DMS 273 (cell line): ENCODE results near the gene GNG4.
"Not testable (repeated sequence)": the region's sequence is repeated elsewhere in the genome, so short reads cannot be mapped to it uniquely, and the experiment has no call there.

Experiments used
- DNase-seq: peaks from one replicate; lab custom pipeline; 2025; ENCODE audit not compliant: unreplicated experiment; lab: John Stamatoyannopoulos, UW

The GNG4 gene

DNA sequence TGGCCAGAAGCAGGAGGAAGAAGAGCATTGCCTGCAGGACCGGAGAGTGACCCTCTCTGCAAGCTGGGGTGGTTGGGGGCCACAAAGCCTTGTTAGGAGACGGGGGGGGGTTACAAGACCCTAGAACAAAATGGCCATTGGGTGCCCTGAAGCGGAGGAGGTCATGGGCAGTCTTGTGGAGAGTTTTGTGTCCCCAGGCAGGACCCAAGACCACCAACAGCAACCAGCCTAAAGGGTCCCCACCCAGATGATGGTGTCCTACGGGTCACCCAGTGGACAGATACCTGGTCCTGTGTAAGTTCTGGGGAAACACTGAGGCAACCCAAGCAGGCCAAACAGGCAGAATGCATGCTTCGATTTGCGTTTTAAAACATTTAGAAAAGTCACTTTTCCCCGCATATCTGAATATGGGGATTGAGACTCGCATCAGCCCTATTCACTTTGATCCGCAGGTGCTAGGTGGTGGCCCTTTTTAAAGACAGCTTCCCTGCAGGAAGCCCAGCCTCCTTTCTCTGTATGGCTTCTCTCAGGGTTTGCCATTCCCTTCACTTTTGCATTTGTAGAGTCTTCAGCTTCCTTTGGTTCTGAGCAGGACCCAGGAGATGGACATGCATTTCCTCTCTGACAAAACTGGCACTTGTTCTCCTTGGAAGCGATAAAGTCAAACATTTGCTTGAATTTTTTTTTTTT lies 21.1 kb downstream of the GNG4 start:
- no peak for DNase-seq

DNA sequence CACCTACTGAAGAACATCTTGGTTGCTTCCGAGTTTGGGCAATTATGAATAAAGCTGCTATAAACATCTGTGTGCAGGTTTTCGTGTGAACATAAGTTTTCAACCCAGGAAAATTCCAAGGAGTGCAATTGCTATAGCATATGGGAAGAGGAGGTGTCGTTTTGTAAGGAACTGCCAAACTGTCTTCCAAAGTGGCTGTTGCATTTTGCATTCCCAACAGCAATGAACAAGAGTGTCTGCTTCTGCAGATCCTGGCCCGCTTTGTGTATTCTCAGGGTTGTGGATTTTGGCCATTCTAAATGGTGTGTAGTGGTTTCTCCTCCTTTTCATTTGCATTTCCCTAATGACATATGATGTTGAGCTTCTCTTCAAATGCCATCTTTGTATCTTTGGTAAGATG lies 23.8 kb downstream of the GNG4 start:
- DNase-seq: no peak

DNA sequence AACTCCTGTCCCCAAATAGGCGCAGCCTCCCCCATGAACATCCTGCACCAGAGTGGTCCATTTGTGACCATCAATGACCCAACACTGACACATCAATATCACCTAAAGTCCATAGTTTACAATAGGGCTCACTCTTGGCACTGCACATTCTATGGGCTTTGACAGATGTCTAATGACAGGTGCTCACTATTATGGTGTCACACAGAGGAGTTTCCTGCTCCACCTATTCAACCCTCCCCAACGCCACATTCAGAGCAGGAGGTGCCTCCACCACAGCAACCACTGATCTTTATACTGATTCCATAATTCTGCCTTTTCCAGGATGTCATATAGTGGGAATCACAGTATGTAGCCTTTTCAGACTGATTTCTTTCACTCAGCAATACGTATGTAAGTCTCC lies 24.2 kb downstream of the GNG4 start:
- DNase-seq: no peak

DNA sequence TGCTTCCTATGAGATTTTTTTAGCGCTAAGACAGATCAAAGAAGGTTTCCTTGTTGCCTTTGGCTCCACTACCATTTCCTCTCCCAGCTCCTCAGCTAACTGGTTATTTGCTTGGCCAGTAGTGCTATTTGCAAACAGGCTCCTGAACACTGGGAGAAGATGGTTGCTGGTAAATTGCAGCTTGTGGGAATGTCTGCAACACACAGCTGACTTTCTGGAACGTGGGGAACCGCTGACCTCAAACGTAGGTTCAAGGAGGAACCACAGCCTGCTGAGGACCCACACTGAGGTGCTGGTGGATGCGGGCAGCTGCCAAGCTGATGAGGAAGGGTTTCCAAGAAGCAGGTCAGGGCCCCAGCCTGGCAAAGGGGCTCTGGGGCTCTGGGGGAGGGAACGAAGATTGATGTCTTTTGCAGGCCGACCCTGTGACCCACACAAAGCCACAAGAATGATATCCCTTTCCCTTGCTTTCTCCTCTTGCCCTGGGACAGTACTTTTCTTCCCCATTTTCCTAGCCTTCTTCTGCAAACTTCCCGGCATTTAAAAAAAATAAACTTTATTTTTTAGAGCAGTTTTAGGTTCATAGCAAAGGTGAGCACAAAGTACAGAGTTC lies 24.8 kb downstream of the GNG4 start:
- DNase-seq: no peak

DNA sequence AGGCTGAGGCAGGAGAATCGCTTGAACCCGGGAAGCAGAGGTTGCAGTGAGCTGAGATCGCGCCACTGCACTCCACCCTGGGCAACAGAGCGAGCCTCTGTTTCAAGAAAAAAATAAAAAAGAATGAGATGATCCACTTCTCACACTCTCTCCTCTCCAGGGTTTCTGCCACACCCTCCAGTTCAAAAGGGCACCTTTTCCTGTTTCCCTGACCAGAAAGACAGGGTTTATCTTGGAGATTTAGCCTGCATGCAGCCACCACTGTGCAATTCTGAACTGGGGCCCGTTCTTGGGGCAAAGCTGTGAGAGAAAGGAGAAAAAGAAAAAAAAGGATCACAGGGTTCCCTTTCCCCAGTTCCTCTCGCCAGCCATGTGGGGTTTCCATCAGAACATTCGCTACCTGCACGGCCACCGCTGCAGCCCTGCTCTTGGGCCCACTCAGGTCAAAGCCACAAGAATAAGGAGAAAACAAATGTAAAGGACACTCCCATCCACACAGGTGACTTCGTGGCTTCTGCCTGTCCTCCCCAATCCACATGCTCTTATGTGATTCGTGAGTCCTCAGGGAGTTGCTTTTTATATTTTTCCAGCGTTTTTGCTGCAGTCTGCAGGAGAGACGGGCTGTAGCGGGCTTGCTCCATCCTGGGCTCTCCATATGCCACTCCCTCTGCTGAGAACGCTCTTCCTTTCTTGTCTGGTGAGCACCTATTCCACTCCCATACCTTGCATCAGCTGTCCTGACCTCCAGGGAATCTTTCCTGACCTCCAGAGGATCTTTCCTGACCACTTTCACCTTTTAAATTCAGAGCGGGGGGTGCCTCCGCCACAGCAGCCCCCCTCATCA lies 26.4 kb downstream of the GNG4 start:
- DNase-seq: no peak

DNA sequence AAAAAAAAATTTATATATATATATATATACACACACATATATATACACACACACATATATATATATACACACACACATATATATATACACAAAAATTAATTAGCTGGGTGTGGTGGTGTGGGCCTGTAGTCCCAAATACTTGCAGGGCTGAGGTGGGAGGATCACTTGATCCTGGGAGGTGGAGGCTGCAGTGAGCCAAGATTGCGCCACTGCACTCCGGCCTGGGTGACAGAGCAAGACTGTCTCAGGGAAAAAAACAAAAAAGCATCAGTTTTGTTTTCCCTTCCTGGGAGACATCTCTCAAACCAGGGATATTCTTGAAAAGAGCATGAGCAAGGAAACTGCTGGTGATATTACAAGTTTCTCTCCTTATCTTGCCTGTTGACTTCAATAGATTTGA lies 30.4 kb downstream of the GNG4 start:
- not testable (repeated sequence) for DNase-seq

DNA sequence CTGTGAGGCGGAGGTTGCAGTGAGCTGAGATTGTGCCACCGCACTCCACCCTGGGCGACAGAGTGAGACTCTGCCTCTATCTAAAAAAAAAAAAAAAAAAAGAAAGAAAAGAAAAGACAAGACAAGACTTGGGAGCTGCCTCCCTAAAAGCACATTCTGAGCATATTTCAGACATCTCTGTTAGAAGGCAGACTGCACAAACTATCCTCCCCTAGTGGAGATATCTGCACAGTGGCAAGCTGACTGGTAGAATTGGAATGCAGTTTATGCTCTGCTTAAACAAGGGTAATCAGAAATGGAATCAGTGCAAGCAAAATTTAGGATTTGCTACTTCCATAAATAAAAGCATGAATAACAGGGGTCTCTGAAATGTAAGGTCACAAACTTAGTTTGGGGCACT lies 31.8 kb downstream of the GNG4 start:
- no peak for DNase-seq

DNA sequence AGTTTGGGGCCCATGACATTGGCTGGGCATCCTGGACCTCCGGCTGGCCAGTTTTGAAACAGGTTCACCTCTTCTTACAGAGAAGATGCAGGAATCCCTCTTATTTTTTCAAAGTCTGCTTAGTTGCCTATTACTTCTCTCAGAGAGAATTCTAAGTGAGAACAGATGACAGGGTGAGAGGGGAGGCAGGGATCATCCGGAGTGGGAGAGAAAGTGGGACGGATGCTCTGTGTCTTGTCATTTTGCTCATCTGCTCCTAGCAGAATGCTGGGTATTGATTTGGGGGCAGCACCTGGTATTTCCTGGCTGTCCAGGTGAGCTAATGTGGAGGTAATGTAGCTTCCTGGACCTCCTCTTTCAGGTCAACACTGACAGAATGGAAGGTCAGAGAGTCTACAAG lies 32.4 kb downstream of the GNG4 start:
- no peak for DNase-seq

DNA sequence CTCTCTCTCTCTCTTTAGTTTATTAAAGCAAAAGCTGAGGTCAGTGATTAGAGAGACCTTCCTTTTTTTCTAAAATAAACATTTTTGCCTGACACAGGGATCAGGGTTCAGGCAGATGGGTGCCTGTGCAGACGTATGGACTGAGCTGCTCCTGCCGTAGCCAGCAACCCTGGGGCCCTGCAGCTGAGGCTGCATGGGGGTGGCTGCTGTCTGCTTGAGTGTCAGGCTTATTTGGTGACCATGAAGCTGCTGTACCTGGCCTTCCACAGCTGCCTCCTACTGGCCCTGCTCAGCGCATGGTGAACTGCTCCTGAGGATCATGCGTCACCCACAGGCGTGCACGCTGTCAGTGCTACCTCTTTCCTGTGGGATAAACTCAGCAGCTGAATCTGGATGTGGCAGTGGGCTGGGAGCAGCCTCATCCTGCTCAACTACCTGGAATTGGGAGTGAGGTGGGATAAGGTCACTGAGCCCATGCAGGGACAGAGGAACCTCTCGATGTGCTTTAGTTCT lies 35.1 kb downstream of the GNG4 start:
- no peak for DNase-seq

DNA sequence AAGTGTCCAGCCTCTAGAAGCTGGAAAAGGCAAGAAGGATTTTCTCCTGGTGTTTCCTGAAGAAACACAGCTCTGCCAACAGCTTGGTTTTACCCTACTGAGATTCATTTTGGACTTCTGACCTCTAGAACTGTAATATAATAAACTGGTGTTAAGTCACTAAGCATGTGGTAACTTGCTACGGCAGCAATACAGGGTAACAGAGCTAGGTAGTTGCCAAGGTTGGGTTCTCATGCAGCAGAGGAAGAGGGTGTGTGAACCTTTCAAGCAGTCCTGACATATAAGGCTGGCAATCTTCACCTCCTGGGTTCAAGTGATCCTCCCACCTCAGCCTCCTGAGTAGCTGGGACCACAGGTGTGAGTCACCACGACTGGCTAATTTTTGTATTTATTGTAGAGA lies 36.0 kb downstream of the GNG4 start:
- no peak for DNase-seq

DNA sequence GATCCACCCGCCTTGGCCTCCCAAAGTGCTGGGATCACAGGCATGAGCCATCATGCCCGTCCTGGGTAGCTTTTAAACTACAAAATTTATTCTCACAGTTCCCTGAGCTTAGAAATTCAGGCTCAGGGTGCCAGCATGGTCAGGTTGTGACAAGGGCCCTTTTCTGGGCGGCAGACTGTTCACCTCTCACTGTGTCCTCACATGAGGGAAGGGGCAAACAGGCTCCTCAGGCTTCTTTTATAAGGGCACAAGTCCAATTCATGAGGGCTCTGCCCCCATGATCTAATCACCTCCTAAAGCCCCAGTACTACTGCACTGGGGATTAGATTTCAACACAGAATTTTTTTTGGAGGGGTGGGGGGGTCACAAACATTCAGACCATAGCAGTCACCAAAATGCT lies 36.8 kb downstream of the GNG4 start:
- DNase-seq: no peak

DNA sequence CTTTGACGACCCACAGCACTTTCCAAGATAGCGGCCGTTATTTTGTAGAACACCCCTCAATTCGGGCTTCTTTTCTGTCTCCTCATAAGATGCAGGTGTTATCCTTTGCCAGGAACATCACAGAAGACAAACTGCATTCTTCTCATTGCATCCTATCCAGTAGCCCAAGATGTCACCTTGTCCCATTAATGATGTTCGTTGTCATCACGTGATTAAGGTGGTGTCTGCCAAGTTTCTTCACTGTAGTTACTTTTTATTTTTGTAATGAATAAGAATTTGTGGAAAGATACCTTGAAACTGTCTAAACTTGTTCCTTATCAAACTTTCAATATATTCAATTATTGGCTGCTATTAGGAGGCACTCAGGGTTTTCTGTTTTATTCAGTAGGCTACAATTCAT lies 39.4 kb downstream of the GNG4 start:
- no peak for DNase-seq

DNA sequence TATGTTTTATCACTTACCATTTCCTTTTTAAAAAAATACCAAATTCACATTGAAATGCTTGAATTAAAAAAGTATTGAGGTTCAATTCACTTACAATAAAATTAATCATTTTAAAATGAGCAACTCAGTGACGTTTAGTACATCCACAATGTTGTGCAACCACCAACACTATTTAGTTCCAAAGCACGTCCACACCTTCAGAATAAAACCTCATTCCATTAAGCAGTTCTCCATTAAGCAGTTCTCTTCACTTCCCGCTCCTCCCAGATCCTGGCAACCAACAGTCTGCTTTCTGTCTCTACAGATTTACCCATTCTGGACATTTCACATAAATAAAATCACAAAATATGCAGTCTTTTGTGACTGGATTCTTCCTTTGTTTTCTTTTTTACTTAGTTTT lies 41.3 kb downstream of the GNG4 start:
- no peak for DNase-seq

DNA sequence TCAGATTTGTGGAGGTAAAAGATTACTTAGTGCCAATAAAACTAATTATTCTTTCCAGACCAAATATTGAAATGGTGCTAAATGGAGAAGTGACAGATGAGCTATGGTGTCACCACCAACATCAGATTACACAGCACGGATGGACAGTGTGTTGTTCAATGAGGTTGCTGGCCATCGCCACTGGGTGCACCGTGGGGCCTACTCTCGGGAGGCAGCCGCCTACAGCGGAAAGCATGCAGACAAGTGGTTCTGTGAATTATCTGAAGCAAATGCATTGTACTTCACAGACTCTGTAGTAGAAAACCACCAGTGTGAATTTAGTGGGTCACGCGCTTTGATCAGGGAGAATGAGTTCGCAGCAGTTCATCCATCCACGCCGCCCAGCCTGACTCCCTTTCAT lies 42.3 kb downstream of the GNG4 start:
- DNase-seq: no peak

DNA sequence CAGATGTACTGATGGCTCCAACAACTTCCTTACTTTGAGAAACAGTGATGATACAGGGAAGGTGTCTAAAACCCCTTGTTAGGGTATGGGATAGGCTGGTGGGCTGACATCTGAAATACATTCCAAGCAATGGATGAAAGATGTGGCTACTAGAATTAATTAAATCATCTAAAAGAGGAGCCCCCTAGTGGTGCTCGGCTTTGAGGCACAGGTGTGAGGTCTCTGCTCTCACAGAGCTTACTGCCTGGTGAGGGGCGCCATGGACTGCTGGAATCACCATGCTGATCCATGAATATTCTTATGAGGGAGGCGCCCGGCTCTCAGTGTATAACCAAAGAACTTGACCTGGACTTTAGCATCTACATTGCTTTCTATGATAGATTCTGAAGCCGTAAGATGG lies 48.5 kb downstream of the GNG4 start:
- peak; percentile 66 for DNase-seq

DNA sequence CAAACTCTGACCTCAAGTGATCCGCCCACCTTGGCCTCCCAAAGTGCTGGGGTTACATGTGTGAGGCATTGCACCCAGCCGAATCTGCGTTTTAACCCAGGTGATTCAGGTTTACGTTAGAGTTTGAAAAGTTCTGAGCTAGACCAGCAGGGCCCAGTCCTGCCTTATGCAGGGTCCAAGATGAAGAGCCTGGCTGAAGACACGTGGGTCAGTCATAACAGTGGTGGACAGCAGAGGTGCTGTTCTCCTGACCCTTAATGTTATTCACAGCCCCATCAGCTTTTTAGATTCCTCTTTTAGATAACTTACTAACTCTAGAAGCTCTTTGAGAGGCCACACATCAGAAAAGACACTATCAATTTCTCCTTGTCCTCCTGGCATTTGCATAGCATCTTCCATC lies 50.0 kb downstream of the GNG4 start:
- DNase-seq: no peak

DNA sequence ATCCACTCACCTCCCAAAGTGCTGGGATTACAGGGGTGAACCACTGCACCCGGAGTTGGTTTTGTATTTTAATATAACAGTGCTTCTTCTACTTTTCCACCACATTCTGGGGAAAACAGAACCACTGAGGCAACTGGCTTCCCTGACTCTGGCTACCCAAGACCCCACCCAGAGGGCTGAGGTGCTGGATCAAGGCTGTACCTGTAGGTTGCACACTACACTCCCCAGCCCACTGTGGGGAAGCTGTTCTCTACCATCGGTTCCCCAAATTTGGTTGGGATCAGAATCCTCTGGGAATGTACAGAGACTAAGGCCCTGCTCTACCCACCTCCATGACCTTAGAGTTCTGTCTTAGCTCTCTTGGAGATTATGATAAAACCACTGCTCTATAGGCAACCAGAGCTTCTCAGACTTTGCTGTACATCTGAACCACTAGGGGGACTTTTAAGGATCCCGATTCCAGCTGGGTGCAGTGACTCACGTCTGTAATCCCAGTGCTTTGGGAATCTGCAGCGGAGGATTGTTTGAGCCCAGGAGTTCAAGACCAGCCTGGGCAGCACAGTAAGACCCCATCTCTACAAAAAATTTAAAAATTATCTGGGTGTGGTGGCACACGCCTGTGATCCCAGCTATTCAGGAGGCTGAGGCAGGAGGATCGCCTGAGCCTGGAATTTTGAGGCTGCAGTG lies 51.6 kb downstream of the GNG4 start:
- peak; percentile 40 for DNase-seq

DNA sequence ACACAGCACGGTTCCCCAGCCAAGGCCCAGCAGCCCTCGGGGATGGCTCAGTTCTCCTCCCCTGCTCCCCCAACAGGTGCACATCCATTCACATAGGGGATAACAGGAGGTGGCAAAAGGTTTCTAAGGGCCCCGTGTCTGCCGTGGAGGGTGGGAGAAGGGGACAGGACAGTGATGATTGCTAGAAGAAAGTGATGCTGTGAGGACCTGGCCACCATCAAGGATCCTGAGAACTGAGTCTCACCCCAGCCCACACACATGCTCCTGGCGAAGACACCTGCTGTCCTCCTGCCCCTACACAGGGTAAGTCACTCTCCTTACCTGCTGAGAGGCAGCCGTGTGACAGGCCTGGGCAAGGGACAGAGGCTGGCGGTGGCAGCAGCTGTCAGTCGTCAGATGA lies 54.5 kb downstream of the GNG4 start:
- DNase-seq: no peak

DNA sequence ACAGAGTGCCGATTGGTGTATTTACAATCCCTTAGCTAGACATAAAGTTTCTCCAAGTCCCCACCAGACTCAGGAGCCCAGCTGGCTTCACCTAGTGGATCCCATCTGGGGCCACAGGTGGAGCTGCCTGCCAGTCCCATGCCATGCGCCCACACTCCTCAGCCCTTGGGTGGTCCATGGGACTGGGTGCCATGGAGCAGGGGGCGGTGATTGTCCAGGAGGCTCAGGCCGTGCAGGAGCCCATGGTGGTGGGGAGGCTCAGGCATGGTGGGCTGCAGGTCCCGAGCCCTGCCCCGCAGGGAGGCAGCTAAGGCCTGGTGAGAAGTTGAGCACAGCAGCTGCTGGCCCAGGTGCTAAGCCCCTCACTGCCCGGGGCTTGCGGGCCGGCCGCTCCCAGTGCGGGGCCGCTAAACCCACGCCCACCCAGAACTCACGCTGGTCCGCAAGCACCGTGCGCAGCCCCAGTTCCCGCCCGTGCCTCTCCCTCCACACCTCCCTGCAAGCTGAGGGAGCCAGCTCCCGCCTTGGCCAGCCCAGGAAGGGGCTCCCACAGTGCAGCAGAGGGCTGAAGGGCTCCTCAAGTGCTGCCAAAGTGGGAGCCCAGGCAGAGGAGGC lies 55.2 kb downstream of the GNG4 start:
- DNase-seq: not testable (repeated sequence)

DNA sequence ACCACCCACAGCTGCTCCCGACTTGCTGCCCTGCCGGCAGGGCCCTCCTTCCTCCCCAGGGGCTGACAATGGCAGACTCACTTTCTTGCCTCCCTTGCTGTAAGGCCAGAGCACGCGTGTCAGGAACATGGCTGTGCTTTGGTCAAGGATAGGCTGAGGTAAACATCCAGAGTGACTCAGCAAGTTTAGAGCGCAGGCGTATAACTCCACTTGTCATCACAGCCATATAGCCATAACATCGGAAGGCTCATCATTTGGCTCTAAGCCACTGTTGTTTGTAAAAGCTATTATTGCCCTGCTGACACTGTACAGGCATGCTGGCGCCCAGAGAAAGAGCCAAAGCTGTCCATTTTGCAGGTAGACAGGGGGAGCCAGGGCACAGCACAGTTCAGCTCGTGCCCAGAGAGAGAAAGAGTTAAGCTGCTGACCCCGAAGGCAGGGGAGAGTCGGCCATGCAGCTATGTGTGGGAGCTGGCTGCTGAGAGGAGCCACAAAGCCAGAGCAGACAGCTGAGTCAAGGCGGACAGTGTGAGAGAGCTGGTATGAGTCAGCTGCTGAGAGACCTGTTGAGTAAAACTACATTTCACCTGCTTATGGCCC lies 60.6 kb downstream of the GNG4 start:
- peak; percentile 28 for DNase-seq

DNA sequence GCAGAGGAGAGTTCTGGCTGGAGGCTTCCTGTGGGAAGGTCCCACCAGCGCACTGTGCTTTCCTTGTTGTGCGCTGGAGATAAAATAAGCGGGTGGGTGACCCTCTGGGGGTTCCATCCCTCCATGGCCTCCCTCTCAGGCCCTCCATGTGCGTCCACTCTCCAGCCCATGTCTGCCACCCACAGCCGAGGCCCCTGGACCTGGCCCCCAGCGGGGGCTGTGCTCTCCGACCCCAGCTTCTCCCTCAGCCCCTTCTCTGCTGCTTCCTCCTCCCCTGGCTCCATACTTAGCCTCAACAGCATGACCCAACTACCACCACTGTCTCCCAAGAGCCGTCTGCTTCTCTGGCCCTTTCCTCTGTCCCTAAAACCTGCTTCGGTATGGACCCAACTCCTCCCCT lies 61.4 kb downstream of the GNG4 start:
- no peak for DNase-seq
